HG03457 (cell line): Measurements from ENCODE around the gene TMEM127.
A peak's percentile ranks its signal among the peaks of the same experiment; 100 is the strongest.

Source experiments
- ATAC-seq: cut with Tn5 transposase; IDR thresholded peaks from one replicate; pipeline ENCODE4 v1.9.1; 2021; ENCODE audit warnings: moderate number of reproducible peaks; ENCODE audit not compliant: unreplicated experiment

The TMEM127 gene

GRCh38 chr2:96208143-96209010 lies 57.4 kb downstream of the TMEM127 start, which contains the start of gene STARD7:
TSS of gene STARD7 (minus strand) at chr2:96208827. CDS start at chr2:96208434, 393 bp downstream.
- peak; percentile 61 for ATAC-seq

- no peak for ATAC-seq
Observed at GRCh38 chr2:96207774-96208142, 58.0 kb downstream of the TMEM127 start.

GRCh38 chr2:96207073-96207773 lies 58.6 kb downstream of the TMEM127 start:
- ATAC-seq = no peak

- no peak for ATAC-seq
Observed at GRCh38 chr2:96205888-96206287, 59.9 kb downstream of the TMEM127 start.

- ATAC-seq = no peak
Observed at GRCh38 chr2:96204836-96205624, 60.8 kb downstream of the TMEM127 start.

GRCh38 chr2:96203130-96204028 lies 62.4 kb downstream of the TMEM127 start:
- ATAC-seq = no peak

GRCh38 chr2:96202152-96202854 lies 63.5 kb downstream of the TMEM127 start:
- ATAC-seq = no peak

GRCh38 chr2:96201338-96201737 lies 64.5 kb downstream of the TMEM127 start:
- ATAC-seq = no peak

- no peak for ATAC-seq
Observed at GRCh38 chr2:96198921-96199320, 66.9 kb downstream of the TMEM127 start.
